M059J (cell line): ENCODE data around the gene DTD2. TPM values are rescaled to one million over a fixed set of nuclear protein-coding genes. Genes with fewer than 3 reads are reported as not detected.

Experiments
- DNase-seq: peaks from one replicate; pipeline ENCODE4 v3.0.0-alpha.2; 2012; ENCODE audit warnings: low read depth
- total RNA-seq: library from RNA; depleted of rRNA; stranded (reverse); fragments of >200 nt; shearing (Covaris generic); gene quantifications from 2 replicates; pipeline ENCODE4 v1.2.3, GENCODE V29; 2014; rRNA removed

DTD2 gene
- total RNA-seq, 1 experiment from 2014 or later = 13.6 TPM

DNA sequence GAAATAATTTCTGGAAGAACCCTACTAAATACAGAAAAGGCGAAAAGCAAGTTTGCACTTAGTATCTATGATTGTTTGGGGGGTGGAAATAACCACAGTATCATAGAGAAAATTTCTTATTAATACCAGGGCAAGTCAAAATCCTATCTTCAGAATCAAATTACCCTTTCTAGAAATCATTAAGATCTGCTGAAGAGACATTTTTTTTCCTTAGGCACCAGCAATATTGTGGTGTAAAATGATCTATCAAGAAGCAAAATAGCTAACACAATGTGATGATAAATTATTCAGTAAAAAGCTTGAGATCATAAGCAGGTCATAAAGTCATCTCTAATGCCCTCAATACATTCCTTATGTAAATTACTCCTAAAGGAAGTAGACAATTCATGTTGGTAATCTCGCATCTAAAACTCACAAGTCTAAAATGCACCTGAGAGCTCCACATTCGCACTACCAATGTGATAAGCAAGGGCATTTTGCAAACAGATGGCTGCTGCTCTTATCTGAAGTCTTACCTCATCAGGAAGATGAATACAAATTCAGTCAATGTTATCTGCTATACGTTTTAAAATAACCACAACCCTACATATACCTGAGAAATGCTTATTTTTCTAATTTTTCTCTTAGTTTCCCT, 51.6 kb downstream of the DTD2 start:
- no peak for DNase-seq

- DNase-seq = no peak
These were observed 52.2 kb downstream of the DTD2 start for GRCh38 chr14:31405106-31405505.

- no peak for DNase-seq
These were observed 53.6 kb downstream of the DTD2 start for GRCh38 chr14:31403707-31404106.

GRCh38 chr14:31402764-31403439, 54.4 kb downstream of the DTD2 start:
- no peak for DNase-seq

GRCh38 chr14:31401369-31401932, 55.9 kb downstream of the DTD2 start:
- DNase-seq = no peak

- DNase-seq = no peak
These were observed 57.2 kb downstream of the DTD2 start for GRCh38 chr14:31400031-31400638.

Other genes with a start within 250 kb of the DTD2 start
- gene HECTD1, start 249.7 kb downstream of the DTD2 start, total RNA-seq = 54.5 and 110 TPM in 2 replicates
- 9.8 and 16.7 TPM in 2 replicates for gene HEATR5A, start 37.0 kb downstream of the DTD2 start, total RNA-seq
- not detected in 2 replicates for gene GPR33, start 30.5 kb upstream of the DTD2 start, total RNA-seq
- 6.2 and 11.8 TPM in 2 replicates for gene NUBPL, start 103.9 kb upstream of the DTD2 start, total RNA-seq